Cerebellar nuclear complex (tissue), 1 donor: ENCODE results near the gene PNLIPRP1.

Experiments used
- DNase-seq, 2 experiments: peaks; one replicate each; lab custom pipeline; 2025; lab: John Stamatoyannopoulos, UW

Gene PNLIPRP1

DNA sequence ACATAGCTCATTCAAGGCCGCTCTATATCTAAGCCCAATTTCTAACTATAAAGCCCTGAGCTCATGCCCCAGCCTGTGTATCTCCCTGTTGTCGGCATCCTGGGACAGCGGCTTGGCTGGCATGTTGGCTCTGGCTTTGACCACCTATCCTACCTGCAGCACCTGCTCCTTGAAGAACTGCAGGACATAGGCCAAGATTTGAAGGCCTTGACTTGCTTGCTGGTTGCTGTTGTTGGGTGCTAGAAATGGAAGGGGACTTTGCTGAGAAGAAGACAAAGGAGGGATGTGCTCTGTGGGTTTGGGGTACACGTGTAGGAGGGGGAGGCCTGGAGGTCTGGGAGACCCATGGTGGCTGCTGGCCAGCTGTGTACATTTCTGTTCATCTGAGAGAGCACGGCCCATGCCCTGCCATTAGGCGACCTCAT, 41.1 kb downstream of the PNLIPRP1 start:
- no peak for DNase-seq

DNA sequence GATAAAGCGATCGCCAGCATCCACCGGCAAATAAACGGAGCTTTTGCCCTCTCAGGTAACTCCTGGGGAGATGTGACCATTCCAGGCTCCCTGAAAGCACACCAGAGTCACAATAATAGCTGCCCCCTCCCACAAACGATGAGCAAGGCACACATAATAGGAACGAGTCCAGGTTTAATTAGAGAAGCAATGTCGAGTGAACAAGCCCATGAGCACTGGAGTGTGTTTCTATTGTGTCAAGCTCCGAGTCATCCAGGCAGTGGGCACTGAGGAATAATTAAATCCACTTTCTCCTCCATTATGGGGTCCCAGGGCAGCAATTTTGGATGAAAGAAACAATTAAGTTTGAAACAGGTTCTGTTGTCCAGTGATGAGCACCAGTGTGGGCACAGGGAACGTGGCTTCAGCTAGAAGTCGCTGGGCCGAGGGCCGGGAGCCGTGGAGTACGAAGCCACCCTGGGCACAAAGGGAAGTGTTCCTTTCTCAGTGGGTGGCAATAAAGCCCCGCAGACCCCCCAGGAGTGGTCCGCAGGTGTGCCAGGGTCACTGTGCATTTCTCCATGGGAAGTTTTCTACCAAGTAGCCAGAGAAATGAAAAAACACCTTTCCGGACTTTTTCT, 41.9 kb downstream of the PNLIPRP1 start:
- DNase-seq = no peak

DNA sequence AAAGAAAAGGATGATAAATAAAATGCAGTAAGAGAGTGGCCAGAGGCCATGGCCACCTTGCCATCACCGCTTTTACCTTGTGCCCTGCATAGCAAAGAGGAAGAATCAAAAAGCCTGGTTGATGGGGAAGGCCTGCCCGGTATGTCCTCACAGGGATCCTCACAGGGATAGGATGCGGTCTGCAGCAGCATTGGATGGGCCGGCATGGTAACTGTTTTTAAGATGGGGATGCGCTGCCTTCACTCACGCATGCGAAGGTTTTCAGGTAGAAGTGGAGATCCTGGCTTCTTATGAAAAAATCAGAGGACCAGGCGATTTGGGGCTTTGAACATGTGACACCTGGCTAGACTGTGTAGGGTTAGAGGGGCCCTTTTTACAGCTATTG, 42.4 kb downstream of the PNLIPRP1 start:
- no peak for DNase-seq

DNA sequence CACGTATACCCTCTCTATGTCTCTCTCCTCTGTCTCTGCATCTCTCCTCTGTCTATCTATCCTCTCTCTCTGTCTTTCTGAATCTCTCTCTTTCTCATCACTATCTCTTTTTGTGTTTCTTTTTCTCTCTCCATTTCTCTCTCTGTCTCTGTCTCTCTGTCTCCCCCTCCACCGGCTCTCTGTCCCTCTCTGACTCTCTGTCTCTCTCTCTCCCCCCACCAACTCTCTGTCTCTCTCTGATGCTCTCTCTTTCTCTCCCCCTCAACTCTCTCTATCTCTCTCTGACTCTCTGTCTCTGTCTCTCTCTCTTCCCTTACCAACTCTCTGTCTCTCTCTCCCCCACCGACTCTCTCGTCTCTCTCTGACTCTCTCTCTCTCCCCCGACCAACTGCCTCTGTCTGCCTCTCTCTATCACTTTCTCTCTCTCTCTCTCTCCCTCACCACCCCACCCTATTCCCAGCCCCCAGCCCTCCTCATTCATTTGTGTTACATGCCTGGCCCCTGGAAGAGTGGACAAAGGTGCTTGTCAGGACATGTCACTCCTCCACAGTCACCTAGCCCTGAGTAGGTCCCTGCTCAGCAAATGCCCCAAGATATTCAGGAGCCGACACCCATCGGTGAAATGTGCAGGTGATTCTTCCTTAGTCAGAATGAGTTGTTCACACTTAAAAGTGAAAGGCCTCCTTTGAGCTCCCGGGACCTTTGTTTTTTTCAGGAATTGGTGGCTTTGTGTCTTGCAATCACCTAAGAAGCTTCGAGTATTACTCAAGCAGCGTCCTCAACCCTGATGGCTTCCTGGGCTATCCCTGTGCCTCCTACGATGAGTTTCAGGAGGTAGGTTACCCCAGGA, 43.6 kb downstream of the PNLIPRP1 start:
- DNase-seq = no peak

DNA sequence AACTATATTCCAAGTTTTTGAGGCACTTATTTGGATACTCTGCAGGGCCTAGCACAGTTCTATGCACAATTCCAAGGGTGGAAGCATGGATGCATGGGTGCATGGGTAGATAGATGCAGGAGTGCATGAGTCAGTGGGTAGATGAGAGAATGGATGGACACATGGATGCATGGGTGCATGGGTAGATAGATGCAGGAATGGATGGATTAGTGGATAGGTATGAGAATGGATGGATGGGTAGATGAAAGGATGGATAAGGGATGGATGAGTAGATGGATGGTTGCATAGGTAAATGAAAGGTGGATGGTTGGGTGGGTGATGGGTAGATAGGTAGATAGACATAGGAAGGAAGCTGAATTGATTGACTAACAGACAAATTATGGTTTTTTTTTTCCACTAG, 45.6 kb downstream of the PNLIPRP1 start:
- no peak for DNase-seq

DNA sequence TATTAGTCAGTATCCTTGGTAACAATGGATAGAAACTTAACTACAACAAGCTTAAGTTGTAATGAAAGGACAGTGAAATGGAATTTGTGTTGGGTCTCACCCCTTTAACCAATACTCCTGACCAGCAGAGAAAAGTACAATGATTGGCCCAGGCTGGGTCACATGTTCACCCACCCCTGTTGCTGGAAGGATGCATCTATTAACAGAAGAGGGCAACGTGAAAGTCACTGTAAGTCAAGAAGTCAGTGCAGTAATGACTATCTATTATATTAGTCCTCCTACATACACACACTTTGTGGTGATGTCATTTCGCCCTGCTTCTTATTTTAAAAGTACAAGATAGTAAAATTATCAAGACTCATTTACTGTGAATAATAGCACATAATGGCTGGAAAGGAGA, 46.2 kb downstream of the PNLIPRP1 start:
- no peak for DNase-seq

DNA sequence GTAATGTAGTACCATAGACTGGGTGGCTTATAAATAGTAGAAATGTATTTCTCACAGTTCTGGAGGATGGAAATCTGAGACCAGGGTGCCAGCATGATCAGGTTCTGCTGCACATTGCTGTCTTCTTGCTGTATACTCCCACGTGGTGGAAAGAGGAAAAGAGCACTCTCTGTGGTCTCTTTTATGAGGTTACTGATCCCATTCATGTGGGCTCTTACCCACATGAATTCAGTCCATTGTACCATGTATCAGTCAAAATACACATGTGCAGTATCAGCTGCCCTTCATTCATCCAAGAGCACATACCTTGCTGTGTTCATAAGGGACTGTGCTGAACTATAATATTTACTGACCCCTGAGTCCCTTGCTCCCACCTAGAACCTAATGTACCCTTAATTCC, 47.1 kb downstream of the PNLIPRP1 start:
- no peak for DNase-seq

DNA sequence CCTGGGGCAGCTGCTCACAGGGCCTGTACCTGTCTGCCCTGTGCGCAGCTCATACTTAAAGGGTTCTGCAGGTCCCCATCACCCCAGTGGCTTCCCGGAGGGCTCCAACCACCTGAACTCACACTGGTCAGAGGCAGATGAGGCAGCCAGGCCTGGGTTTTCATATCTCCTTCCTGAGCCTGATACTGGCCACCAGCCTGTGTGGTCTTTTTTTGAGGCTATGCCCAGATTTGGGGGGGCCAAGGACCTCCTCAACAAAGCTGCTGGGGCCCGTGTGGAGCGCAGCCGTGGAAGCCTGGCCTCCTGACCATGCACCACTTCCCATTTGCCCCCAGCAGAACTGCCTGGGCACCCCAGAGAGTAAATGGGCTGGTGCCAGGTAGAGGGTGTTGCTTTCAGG, 55.7 kb downstream of the PNLIPRP1 start:
- no peak for DNase-seq

DNA sequence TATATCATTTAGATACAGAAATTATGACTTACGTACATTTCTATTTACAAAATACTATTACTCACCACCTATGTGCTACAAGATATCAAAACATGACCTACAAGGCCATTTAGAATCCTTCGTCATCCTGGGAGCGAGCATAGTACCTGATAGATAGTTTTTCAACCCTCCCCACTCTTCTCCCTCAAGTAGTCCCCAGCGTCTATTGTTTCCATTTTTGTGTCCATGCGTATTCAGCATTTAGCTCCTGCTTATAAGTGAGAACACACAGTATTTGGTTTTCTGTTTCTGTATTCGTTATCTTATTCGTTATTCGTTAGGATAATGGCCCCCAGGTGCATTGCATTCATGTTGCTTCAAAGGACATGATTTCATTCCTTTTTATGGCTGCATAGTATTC, 58.1 kb downstream of the PNLIPRP1 start:
- no peak for DNase-seq

DNA sequence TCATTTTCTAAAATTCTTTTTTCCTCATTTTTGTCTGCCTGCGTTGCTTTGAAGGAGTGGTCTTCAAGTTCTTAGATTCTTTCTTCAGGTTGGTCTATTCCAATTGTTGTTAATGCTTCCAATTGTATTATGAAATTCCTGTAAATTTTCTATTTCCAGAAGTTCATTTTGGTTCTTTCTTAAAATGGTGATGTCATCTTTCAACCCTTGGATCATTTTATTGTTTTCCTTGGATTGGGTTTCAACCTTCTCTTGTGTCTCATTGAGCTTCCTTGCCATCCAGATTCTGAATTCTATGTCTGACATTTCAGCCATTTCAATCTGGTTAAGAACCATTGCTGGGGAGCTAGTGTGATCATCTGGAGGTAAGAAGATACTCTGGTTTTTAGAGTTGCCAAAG, 63.1 kb downstream of the PNLIPRP1 start:
- DNase-seq = no peak

DNA sequence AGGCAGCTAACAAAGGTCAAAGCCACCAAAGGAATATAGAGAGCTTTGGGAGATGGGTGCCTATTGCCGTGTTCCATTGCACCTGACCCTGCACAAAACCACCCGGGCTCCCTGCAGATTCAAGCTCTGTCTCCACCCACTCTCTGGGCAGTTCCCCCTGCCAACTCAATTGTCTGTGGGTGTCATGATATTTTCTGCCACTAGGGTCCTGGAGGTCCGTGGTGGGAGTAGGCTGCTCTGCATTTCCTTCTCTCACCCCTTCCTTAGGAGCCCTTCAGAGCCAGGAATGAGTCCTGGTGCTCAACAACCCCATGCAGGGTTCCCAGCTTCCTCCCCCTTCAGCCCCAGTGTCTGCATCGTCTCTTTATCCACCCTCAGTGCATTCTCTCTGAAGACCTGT, 64.1 kb downstream of the PNLIPRP1 start:
- DNase-seq = no peak

DNA sequence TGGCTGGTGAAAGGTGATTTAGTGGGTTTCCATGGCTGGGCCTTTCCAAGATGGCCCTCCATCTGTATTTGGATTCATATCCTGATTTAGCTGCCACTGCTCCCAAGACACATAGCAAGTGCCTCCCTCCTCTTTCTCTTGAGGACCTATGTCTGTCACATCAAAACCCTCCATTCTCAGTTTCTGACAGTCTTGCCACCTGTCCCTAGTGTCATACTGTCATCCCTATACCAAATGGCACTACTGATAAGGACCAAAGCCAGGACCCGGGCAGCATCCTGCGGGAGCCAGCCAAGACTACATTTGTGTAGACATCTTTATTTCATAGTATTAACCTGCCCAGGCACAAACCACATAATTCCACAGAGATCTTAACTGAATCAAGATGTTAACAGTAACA, 64.8 kb downstream of the PNLIPRP1 start:
- DNase-seq = no peak

DNA sequence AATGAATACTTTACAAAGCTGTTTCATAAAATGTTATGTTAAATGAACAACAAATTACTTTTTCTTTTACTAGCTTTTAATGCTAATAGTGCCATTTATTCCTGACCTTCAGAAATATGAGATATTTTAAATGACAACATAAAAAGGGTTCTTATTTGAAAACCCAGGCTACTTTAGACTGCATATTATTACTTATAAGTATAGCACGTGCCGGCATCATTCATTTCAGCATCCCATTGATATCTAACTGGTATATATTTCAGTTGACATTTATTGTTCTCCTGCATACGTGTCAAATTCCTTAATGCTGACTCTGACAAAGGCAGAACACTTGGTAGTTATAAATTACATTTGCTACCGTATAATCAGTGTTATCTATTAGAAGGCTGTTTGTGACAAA, 65.3 kb downstream of the PNLIPRP1 start:
- DNase-seq = no peak

DNA sequence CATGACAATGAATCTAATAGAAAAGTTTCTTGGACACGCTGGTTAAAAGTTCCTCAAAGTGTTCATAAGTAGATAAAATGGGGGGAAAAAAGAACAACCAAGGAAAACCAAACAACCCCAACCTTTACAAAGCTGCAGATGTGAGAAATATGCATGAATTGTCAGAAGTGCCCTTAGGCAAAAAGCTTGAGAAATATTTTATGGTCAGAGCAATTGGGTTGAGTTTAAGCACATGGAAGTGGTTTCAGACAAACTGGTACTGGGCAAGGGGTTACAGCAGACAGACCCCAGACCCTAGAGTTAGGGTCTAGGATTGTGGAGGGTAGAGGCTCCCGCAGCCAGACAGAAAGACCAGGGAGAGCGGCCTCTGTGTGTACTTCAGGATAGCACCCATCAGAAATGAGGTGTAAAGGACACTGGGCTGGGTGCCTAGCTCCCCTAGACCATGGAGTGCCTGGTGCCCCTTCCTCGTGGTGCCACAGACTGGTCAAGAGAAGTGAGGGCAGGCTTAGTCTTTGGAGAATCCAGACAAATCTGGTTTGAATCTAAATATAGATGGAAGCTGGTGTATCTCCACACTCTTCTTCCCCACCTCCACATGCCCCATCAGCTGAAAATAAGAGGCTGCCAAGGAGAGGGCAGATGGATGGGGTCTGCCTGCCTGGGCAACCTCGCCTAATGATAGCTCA, 67.2 kb downstream of the PNLIPRP1 start:
- no peak for DNase-seq
